GM18519 (cell line): ENCODE measurements around the gene CFAP74.

Source experiments
- ATAC-seq: cut with Tn5 transposase; IDR thresholded peaks from one replicate; pipeline ENCODE4 v1.9.1; 2021; ENCODE audit warnings: mild to moderate bottlenecking, moderate library complexity; ENCODE audit not compliant: unreplicated experiment, low FRiP score

Gene CFAP74, protein sequence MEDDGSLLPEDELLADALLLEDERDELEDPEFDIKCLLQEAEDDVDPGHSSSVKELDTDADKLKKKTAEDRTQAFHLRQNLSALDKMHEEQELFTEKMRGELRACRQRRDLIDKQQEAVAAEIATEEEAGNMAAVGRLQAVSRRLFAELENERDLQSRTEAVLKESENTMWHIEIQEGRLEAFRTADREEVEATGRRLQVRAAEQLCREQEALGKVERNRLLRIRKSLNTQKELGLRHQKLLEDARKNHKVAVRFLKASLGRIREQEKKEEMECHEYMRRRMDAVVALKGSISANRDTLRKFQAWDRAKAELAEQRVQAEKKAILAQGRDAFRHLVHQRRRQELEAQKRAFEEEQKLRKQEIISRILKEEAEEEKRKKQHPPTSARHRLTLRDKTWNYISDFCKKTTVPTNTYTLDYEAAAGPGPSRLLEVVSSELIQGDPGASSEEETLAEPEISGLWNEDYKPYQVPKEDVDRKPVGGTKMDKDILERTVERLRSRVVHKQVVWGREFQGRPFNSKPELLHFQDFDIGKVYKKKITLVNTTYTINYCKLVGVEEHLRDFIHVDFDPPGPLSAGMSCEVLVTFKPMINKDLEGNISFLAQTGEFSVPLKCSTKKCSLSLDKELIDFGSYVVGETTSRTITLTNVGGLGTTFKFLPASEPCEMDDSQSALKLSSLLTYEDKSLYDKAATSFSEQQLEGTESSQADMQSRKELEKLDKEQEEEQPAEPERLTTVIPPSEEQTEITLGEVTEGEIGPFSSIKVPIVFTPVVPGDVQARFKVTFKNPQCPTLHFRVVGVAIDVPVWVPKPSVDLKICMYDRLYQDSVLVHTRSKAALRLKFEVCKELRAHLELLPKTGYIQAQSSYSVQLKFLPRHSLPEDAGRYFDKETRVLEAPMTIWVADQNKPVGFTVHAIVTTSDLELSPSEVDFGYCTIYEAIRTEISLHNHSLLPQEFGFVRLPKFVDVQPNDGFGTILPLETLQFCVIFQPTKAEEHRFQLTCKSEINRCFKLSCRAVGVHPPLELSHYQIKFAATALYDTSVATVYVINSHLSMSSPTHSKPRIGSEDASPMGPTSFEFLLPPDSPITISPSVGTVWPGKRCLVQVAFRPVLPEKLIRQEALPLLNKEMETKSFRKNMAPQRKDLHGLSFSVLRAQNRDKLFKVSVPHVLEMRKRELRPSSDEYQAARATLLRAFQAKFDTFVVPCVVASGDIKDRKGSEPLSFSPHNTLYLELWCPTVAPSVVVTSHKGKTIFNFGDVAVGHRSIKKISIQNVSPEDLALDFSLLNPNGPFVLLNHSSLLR (N-terminal part only)

GRCh38 chr1:2003541-2004131 is at the start of gene CFAP74:
CFAP74 (minus strand) TSS chr1:2003786; CDS start chr1:1990956, 12,830 bp downstream.
- ATAC-seq, result no peak

DNA sequence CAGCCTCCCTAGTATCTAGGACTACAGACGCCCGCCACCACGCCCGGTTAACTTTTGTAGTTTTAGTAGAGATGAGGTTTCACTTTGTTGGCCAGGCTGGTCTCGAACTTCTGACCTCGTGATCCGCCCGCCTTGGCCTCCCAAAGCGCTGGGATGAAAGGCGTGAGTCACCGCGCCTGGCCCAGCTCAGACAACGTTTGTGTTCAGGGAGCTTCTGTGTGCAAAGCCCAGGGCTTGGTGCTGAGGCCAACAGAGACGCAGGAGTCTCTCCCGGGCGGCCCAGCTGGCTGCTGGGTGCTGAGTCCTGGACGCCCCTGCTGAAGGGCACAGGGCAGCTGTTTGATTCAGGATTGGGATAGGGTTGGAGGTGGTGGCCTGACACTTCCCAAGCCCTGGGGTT is 49.6 kb upstream of the CFAP74 start:
- ATAC-seq, result no peak

GRCh38 chr1:2052756-2053155 is 49.2 kb upstream of the CFAP74 start:
- ATAC-seq, result no peak

GRCh38 chr1:2052054-2052679 is 48.6 kb upstream of the CFAP74 start:
- no peak for ATAC-seq

- no peak for ATAC-seq
These were observed 47.5 kb upstream of the CFAP74 start for GRCh38 chr1:2050793-2051682.

DNA sequence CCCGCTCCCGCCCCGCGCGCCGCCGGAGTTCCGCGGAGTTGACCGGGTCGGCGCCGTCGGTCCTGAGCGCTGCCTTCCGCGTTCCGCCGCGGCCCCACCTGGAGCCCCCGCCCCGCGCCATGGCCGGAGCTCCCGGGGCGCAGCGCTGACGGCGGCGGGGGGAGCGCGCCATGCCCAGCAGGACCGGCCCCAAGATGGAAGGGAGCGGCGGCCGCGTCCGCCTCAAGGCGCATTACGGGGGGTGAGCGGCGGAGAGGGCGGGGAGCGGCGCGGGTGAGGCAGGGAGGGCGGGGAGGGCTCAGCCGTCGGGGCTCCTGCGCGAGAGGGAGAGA is 46.8 kb upstream of the CFAP74 start:
- no peak for ATAC-seq

DNA sequence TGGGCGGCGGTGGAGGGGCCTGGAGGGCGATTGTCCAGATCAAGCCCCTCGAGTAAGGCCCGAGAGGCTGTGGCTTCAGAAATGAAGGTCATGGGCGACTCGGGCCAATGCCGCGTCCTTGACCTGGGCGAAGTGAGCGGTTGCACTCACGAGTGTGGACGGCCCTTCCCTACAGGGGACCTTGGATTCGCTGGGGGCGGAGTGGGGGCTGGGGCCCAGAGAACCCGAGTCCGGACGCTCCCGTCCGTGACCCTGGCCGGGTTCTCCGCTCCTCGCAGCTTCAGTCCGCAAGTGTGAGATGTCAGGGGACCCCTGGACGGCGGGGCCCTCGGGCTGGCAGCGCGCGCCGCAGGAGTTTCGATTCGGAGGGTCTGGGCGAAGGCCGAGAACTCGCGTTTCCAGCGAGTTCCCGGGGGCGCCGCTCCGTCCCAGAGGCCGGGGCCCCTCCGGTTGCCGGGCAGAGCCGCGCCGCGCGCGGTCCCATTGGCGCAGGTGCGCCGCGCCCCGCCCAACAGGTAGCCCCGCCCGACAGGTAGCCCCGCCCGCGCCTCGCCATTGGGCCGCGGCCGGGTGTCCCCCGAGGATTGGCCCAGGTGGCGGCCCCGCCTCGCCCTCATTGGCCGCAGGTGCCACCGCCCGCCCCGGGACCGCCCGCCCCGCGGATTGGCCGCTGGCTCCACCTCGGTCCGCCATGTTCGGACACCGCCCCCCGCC is 46.3 kb upstream of the CFAP74 start, which contains the start of gene PRKCZ:
Gene PRKCZ (plus strand): TSS at position 694 of the 714 bp plus-strand sequence. CDS start 220 bp downstream, outside the sequence.
- no peak for ATAC-seq

- ATAC-seq, result no peak
These were observed 45.7 kb upstream of the CFAP74 start for GRCh38 chr1:2049225-2049717.

DNA sequence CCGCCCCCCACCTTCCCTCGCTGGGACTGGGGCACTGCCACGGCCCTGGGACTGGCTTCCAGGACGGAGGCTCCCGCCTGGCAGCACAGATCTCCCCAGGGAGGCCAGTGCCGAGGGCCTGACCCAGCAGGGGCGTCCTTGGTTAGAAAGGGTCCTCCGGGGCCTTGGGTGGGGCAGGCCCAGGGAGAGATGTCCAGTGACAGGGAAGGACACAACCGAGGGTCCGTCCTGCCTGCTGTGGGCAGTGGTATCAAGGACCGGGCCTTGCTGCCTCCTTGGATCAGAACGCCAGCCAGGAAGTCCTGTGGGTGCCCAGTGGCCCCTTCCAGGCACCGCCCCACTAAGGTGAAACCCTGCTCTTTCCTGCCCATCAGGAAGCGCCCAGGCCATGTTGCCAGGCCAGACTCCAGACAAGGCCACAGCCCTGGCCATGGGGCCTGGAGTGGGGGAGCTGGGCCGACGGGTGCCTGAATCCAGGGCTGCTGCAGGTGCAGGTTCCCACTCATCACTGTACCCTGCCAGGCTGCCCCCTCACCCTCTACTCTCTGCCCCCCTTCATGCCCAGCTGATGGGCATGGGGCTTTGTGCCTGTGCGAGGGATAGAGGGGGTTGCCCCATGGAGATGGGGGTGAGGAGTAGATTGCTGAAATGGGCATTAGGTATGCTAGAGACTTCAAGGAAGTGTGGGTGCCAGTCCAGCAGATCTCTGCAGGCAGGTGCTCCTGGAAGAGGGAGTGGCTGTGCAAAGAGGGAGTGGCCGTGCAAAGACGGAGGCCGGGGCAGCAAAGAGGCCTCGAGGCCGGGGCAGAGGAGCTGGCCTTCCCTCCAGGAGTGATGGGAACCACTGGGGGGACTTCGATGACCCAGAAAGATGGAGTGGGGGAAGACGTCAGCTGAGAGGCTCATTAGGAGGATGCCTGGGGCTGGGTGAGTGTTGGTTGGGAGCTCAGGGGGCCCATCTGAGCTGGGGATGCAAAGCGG is 44.5 kb upstream of the CFAP74 start:
- ATAC-seq, result no peak

GRCh38 chr1:2046953-2047748 is 43.6 kb upstream of the CFAP74 start:
- no peak for ATAC-seq

- ATAC-seq, result no peak
These were observed 42.8 kb upstream of the CFAP74 start for GRCh38 chr1:2046174-2046917.

- ATAC-seq, result no peak
These were observed 42.0 kb upstream of the CFAP74 start for GRCh38 chr1:2045468-2046173.

DNA sequence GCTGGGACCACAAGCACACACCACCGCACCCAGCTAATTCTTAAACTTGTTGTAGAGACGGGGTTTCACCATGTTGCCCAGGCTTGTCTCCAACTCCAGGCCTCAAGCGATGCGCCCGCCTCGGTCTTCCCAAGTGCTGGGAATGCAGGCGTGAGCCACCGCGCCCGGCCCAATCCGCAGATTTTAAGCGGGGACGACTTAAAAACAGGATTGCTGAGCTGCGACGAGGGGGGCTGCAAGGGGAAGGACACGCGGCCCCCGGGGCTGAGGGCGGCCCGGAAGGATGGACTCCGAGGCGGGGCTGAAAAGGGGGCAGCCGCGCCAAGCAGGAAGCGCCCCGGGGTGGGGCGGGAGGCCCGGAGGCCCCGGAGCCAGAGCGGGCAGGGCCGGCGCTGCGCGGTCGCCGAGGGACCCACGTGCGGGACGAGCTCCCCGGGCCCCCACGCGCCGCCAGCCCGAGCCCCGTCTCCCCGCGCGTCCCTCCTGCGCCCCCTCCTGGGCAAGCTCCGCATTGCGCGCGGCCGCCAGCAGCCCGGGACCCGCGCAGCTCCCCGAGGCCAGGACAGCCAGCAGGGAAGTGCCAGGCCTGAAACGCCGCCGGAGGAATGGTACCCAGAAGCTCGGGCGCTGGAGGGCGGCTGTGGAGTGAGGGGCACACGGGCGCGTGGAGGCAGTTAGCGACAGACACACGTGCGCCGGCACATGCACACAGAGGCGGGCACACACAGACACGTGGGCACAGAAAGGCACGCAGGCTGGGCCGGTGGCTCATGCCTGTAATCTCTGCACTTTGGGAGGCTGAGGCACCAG is 41.1 kb upstream of the CFAP74 start:
- ATAC-seq, result no peak

DNA sequence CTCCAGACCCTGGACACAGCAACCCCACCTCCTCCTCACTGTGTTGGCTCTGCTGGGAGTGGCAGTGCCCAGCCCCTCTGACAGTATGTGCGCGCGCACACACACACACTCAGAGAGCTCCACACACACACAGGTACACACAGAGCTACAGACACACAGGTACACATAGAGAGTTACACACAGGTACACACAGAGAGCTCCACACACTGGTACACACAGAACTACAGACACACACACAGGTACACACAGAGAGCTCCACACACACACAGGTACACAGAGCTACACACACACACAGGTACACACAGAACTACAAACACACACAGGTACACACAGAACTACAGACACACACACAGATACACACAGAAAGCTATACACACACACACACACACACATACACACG is 40.3 kb upstream of the CFAP74 start:
- no peak for ATAC-seq
